GM18499 (cell line): ENCODE data around the gene HOXD11.

Experiments
- ATAC-seq: cut with Tn5 transposase; IDR thresholded peaks from one replicate; pipeline ENCODE4 v1.9.1; 2021; ENCODE audit warnings: moderate number of reproducible peaks; ENCODE audit not compliant: insufficient read depth, unreplicated experiment

The HOXD11 gene

DNA sequence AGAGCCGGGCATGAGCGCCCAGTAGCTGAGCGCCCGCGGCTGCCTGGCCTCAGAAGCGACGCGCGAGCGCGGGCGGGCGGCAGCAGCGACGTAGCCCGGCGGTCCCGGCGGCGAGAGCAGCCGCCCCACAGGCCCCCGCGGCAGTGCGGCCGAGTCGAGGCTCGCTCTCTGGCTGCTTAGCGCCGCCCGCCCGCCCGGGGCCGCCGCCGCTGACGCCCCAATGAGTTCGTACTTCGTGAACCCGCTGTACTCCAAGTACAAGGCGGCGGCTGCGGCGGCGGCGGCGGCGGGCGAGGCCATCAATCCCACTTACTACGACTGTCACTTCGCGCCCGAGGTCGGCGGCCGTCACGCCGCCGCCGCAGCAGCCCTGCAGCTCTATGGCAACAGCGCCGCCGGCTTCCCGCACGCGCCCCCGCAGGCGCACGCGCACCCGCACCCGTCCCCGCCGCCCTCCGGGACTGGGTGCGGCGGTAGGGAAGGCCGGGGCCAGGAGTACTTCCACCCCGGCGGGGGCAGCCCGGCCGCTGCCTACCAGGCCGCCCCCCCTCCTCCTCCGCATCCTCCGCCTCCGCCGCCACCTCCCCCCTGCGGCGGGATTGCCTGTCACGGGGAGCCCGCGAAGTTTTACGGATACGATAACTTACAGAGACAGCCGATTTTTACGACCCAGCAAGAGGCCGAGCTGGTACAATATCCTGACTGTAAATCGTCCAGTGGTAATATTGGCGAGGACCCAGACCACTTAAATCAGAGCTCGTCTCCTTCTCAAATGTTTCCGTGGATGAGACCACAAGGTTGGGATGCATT lies 23.3 kb downstream of the HOXD11 start:
- no peak for ATAC-seq

DNA sequence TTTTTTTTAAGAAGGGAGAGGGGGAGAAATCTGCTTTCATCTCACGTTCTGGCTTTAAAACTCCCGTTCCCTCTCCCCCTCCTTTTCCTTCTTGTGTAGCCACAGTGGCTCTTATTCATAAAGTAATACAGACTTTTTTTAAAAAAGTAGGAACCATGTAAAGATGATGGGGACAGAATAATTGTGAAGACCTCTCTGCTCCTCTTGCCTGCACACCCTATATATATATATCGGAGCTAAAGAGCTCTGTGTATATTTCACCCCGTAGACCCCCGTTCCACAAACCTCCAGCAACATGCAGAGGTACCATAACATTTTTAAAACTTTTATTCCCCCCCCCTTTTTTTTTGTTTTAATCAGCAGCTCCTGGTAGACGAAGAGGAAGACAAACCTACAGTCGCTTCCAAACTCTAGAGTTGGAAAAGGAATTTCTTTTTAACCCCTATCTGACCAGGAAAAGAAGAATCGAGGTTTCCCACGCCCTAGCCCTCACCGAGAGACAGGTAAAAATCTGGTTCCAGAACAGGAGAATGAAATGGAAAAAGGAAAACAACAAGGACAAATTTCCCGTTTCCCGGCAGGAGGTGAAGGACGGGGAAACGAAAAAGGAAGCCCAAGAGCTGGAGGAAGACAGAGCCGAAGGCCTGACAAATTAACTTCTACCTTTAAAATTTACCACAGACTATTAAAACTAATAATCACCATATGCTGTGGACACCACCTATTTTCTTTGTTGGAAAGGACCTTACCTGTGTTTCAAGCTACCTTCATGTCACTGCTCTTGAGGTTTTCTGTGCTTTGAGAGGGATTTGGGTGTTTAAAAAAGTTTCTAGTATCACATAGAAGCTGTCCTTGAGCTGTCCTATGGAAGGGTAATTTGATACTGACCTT lies 24.1 kb downstream of the HOXD11 start:
- ATAC-seq, result no peak

DNA sequence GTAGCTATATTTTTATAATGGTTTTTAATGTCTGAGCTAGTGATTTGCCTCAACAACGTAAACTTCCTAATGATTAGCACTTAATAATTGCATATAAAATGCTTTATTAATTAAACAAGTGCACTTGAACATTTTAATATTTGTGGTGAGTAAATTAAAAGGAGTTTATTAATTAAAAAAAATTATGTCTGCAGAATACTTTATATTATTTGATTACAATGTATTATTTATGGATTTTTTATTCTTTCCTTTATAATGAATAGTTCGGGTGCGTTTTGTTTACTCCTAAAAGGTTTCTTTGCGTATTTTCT lies 24.7 kb downstream of the HOXD11 start:
- ATAC-seq, result no peak

DNA sequence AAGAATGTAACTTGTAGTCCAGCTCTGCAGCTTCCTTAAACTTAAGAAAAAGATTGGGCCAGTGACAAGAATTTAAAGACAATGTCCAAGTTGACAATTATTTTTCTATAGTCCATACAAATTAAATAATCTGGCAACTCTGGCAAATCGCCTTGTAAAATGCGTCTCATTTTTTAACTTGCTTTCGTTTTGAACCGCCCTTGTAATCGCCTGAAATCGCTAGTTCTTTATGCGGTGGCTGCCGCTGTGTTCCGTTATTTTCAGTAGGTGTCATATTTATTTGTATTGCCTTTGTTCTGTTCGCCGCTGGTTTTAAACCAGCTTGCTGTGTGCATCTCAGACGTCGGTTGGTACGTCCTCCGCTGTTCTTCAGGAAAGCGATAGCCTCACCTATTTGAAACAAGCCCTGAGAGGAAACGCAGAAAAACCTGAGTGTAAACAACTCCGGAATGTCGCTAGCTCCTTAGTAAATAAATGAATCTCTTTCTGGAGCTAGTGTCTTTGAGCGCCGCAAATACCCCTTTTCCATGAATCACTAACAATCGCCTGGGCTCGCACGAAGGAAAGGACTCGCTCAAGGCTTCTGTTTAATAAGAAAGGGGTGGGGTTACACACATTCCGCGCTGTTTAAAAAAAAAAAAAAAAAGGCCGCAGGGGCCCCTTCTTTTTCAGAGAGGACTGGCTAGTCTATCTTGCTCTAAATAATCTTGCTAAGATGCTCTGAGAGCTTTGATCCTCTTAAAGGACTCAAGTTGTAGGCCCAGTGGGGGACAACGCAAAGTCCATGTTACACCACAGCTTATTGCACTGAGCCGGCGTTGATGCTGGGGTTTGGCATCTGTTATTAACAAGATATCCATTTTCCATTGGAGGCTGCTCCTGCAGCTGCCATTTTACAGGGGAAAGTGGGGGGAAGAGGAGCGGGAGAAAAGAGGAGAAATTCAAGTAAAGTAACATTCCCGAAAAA lies 25.4 kb downstream of the HOXD11 start:
- no peak for ATAC-seq

DNA sequence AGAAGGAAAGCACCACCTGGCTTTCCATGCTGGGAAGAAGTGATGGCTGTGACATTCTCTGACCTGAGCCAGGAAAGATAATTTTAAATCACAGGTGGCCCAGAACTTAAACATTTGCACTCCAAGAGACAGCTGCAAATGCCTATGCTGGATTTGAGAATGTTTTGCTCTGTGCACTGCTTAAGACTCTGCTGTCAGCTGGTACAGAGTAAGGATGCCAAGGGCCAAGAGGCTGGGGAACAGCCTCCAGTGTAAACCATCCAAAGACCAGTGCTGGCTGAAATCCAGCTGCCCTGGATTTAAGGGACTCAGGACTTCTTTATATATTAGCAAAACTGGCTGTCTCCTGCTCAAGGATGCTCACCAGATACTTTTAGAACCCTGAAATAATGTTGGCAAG lies 26.3 kb downstream of the HOXD11 start:
- no peak for ATAC-seq

DNA sequence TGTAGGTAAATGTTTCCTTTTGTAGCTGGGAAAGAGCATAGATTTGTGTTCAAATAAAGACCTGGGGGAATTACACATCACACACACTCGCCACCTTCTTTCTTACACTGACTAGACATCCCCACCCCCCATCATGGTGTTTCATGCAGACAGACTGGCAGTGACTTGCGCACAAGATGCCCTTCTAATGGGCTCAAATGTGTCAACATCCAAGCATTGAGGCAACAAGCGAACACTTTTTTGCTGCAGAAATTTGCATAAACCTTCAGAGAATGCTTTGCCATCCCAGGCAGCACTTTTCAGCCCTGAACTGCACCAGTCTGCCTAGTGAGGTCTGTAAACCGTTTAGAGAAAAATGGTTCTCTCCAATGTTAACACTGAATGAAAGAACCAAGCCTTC lies 27.0 kb downstream of the HOXD11 start:
- no peak for ATAC-seq

DNA sequence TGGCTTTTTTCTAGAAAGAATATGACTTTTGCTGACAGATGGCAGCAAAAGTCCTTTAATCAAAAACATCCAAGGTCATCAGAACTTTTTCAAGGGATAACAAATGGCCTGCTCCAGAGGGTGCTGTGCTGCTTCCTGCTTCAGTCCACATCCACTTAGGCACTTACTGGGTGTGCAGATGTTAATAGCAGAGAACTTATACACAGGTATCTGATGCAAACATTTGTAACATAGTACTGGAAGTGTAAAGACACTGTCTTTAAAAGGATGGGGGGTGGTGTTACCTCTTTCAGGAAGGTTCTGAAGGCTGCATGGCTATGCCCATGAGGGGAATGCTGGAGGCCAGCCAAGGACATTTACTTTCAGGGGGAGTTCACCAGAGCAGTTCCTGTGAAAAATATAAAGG lies 28.0 kb downstream of the HOXD11 start:
- no peak for ATAC-seq

DNA sequence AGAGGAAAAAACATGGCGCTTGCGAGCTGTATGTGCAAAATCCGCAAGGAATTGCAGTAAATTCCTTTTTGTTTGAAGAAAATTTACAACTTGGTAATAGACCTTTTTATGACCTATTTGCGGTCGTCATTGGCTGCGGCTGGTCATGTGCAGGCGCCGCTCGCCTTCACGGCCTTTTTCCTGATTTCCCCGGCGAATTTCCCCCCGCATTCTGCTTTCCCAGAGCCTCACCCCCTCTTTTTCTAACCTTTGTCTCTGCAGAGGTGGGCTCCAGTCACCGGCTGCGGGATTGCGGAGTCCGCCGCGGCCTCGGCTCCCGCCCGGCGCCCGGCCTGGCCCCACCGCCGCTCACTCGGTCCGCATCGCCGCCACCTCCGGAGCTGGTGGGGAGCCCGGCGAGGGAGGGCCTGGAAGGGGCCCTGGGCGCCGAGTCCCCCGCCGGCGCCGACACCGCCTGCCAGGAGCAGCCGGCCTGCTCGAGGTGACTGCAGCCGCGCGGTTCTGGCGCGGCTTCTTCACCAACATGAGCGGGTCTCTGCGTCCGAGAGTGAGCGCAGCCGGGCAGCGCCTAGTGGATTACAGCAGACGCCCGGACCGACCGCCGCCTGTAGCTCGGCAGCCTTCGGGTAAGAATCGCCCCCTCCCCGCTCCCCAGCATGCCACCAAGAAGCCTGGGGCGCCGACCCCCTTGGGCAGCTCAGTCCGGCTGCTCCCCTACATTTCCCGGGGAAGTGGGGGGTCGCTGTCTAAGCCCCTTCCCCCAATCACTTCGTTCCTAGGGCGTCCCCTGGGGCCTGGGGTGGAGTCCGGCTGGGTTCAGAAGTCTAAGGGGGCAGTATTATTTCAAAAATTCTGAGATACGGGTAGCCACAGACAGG lies 29.5 kb downstream of the HOXD11 start:
- ATAC-seq, result no peak

DNA sequence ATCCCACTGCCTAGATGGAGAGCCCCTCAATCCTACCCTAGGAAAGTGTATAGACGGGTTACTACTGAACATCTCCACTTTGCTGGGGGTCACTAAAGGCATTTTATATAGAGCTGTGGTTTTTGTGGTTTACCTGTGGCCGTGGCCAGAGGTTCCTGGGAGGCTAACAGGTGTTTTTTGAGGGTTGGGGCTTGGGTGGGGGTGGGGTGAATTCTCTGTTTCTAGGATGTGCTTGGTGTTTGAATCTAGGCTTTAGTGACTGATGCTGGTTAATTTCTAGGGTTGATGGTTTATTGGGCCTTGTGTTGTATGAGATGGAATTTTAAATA lies 30.1 kb downstream of the HOXD11 start:
- no peak for ATAC-seq

DNA sequence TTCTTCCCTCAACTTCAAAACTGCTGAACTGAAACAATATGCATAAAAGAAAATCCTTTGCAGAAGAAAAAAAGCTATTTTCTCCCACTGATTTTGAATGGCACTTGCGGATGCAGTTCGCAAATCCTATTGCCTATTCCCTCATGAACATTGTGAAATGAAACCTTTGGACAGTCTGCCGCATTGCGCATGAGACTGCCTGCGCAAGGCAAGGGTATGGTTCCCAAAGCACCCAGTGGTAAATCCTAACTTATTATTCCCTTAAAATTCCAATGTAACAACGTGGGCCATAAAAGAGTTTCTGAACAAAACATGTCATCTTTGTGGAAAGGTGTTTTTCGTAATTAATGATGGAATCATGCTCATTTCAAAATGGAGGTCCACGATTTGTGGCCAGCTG lies 30.8 kb downstream of the HOXD11 start:
- ATAC-seq, result no peak

DNA sequence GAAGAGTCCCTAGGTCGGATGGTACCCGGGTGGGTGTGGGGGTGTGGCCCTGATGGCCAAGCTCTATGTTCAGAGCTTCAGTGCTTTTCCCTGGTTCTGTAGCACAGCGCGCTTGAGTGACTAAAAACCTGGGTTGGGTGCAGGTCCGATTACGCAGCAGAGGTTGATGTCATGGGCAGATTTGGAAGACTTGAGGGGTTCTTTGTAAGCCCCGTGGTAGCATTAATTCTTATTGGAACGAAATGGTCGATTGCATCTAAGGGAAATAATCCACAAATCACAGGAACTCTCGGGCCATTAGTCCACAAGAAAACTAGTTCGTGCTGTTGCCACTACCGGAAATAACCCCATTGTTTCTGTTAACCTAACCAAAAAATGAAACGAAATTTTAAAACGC lies 31.4 kb downstream of the HOXD11 start:
- ATAC-seq, result no peak

DNA sequence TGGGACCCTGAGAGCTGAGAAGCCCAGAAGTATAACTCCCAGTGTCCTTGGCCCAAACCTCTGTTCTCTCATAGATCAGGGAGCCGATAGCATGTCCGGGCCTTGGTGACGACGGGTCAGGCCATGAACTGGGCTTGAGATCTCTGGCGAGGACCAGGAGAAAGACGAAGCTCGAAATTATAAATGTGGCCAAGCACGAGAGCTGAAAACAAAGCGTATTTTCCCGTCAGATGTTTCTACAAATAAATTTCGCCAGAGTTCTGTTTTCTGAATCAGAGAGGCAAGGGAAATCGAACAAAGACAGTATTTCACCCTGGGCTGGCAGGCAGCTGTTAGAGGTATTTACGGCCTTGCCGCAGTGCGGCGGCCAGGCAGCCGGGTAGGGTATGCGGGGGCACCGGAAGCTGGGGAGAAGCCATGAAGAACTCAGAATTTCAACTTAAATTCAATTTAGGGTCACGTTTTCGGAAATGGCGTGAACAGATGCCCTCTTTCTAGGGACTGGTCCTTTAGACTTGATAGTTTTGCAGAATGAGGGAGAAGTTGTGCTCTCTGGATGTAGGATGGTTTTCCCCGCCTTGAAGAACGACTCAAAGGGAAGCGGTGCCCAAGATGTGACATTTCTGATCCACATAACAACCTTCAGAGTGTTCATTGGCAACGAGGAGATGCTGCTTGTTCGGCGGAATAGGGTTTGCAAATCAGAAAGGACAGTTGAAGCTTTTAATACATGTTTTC lies 32.0 kb downstream of the HOXD11 start:
- ATAC-seq, result no peak

DNA sequence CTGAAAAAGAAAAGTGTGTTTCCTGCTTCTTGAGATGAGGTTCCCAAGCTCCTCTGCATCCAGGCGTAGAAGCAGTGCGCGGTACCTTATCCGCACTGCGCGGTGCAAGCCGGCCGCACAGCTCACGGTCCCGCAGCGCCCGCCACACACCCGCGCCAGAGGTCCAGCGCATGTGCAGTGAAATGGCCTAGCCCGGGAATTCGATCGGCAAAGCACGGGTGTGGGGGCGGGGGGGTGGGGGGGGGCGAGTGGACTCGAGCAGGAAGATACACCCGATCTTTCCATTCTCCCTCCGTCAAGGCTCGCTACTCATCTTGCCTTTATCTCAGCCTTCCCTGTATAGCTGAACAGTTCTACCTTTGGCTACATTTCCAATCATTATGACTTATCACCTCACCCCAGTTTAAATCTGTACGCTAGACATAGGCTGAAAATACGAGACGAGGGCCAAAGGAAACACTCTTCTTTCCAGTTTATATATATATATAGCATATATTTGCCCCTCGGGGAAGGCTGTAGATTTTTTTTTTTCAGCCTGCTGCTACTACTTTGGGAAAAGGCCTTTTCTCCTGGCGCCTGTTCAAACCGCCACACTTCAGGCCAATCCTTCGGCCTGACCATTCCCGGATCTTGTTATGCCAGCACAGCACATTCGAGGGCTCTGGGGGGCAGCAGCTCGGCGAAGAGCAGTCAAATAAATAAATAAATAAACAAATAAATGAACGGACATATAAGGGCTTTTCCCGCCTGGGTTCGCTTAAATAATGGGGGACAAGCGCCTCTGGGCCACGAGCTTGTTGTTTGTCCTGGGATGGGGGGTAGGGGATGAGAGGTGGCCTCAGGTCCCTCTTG lies 32.8 kb downstream of the HOXD11 start:
- no peak for ATAC-seq

DNA sequence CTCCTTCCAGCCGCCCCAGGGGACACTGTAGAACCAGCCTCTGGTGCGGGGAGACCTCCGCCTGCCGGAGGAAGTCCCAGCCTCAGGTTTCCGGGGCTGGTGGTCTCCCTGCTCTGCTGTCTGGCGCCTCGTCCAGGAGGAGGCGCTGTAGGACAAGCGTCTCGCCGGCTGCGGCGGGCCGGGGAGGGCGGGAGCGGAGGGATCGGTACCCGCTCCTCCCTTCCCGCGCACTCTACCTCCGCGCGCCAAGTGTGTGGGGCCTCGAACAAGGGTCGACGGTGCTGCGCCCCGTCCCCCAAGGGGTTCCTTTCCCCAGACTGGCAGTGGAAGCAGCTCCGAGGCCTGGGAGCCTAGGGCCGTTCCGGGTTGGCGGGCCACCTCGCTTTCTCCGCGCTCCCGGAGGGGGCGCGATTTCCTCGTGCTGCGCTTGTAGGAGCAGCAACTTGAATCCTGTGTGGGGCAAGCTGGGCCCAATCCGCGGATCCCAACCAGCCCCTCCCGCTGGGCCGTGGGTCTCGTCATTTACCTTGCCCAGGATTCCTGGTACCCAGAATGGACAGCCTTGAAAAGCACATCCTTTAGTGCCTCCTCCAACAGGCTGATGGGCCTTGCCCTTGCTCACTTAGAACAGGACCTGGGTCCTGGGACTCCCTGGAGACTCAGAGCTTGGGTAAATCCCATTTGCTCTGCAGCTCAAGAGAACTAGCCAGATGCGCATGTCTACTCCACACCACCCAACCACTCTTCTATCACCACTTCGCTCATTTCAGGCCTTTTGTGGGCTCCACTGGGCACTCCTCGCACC lies 33.6 kb downstream of the HOXD11 start:
- no peak for ATAC-seq

DNA sequence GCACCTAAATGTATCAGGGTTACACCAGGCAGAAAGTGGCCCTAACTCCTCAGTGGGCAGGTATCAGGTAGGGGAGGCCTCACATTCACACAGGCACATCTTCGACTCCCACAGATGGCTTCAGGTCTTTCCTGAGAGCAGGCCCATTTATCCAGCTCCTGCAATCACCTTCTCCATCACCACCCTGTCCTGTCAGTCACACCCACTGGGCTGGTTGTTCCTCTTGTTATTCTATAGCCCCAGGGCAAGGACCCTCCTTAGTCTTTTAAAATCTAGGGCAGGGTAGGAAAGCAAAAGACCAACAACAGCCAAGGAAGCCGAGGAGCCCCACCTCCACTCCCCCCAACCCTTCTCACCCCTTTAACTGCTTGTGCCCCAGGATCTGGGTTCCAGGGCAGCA lies 35.2 kb downstream of the HOXD11 start:
- no peak for ATAC-seq

DNA sequence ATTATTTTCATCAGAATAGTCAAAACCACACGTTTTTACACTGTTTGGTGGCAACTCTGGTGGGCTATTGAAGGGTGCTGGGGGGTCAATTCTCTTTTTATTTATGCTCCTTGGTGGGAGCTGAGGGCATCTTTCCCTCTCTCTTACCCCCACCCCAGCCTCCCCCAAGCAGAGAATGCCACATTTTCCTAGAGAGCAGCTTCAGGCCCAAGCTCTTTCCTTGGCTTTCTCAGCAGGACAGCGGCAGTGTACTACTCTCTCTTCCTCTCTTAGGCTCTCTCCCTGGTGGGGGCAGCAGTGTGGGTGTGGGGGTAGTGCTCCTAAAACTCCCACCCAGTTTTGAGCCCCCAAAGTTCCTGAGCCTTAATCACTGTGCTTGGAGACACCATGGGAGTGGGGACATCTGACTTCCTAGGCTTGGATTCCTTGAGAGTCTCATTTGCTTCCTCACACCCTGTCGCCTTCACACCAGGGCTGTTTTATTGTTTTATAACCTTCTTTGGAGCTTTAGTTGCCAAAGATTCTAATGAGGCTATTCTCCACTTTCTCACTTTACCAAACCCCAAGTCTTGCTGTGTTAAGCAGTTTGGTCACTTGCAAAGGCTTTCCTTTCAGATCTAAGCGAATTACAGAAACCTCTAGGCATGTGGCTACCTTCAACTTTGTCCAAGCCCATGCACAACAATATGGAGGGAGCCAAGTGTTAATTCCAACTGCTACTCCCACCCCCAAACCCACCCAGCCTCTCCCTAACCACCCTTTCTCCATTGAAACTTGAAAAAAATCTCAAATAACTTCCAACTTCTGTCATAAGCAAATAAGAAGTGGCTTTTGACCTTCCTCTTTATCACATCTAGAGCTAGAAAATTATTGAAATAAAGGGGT lies 38.2 kb downstream of the HOXD11 start:
- no peak for ATAC-seq

DNA sequence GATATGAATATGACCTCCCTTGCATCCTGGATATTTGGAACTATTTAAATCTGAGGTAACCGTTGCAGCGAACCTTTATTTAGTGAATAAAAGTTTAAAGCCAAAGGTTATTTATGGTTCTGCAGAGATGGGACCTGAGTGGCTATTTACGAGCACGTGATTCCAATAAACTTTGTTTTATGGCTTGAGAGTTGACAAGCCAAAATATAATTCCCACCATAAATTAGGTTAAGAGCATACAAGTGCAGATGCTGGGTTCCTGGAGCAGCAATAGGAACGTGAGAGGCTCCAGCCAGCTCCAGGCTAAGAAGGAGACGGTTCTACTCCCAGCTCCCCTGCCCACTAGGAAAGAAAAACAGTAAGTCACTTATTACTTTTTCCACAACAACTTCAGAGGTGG lies 39.0 kb downstream of the HOXD11 start:
- no peak for ATAC-seq
